ENCODE results near the gene KSR2.

GRCh38 chr12:117680312-117680711, 288.5 kb downstream of the KSR2 start:
- TF ChIP-seq USF2 (IDR thresholded peaks at IDR 0.05; ENCODE audit: borderline replicate concordance, low read depth, low read length) (no peak), MTA3 (IDR thresholded peaks at IDR 0.05; ENCODE audit: borderline replicate concordance, low read length) (no peak), SIN3A (IDR thresholded peaks at IDR 0.05; ENCODE audit: low read depth, low read length) (no peak), ATF3 (IDR thresholded peaks at IDR 0.05; ENCODE audit: borderline replicate concordance, extremely low read depth, low read depth, low read length) (no peak), POLR2AphosphoS5 (IDR thresholded peaks at IDR 0.05; ENCODE audit: low read length) (no peak), ZZZ3 (IDR thresholded peaks at IDR 0.05; ENCODE audit: control insufficient read depth, insufficient read length, low read depth) (no peak)
- TF ChIP-seq, protein P1, sequence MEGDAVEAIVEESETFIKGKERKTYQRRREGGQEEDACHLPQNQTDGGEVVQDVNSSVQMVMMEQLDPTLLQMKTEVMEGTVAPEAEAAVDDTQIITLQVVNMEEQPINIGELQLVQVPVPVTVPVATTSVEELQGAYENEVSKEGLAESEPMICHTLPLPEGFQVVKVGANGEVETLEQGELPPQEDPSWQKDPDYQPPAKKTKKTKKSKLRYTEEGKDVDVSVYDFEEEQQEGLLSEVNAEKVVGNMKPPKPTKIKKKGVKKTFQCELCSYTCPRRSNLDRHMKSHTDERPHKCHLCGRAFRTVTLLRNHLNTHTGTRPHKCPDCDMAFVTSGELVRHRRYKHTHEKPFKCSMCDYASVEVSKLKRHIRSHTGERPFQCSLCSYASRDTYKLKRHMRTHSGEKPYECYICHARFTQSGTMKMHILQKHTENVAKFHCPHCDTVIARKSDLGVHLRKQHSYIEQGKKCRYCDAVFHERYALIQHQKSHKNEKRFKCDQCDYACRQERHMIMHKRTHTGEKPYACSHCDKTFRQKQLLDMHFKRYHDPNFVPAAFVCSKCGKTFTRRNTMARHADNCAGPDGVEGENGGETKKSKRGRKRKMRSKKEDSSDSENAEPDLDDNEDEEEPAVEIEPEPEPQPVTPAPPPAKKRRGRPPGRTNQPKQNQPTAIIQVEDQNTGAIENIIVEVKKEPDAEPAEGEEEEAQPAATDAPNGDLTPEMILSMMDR (IDR thresholded peaks at IDR 0.05 in 2 of 3, conservative IDR thresholded peaks at IDR 0.05 in 1 of 3; ENCODE audit: control insufficient read depth in 2 of 3, extremely low read depth in 1 of 3, insufficient read depth in 1 of 3, low read depth in 3 of 3, low read length in 3 of 3) = no peak

Measured in GM12878 (cell line).